H9 (cell line): ENCODE results near the gene ERRFI1. TPM values are rescaled to one million over a fixed set of nuclear protein-coding genes. Genes with fewer than 3 reads are reported as not detected.
A peak's percentile ranks its signal among the peaks of the same experiment; 100 is the strongest.

Source experiments
- DNase-seq: peaks from one replicate; pipeline ENCODE4 v3.0.0-alpha.2; 2017
- H2AFZ ChIP-seq: one replicate; pipeline ENCODE4 v1.6.1; 2013; ENCODE audit warnings: mild to moderate bottlenecking, low read length, control low read depth, moderate library complexity
- H2AK5ac ChIP-seq: 2 replicates; pipeline ENCODE4 v1.6.1; 2013; ENCODE audit warnings: low read length, control low read depth, mixed read lengths; ENCODE audit not compliant: insufficient read length
- H2BK120ac ChIP-seq: one replicate; pipeline ENCODE4 v1.6.1; 2013; ENCODE audit warnings: low read depth, mild to moderate bottlenecking, low read length, control low read depth, inconsistent platforms; ENCODE audit not compliant: poor library complexity, severe bottlenecking
- H2BK12ac ChIP-seq: 2 replicates; pipeline ENCODE4 v1.6.1; 2013; ENCODE audit warnings: low read length, control low read depth, mixed read lengths, low read depth; ENCODE audit not compliant: insufficient read length
- H2BK15ac ChIP-seq: 2 replicates; pipeline ENCODE4 v1.6.1; 2013; ENCODE audit warnings: low read depth, low read length, control low read depth
- H2BK20ac ChIP-seq: one replicate; pipeline ENCODE4 v1.6.1; 2013; ENCODE audit warnings: low read depth, mild to moderate bottlenecking, low read length, control low read depth, inconsistent platforms; ENCODE audit not compliant: poor library complexity, severe bottlenecking
- H2BK5ac ChIP-seq: 2 replicates; pipeline ENCODE4 v1.6.1; 2013; ENCODE audit warnings: low read length, control low read depth, mixed read lengths; ENCODE audit not compliant: insufficient read length
- H3K14ac ChIP-seq: 2 replicates; pipeline ENCODE4 v1.6.1; 2013; ENCODE audit warnings: low read length, control low read depth; ENCODE audit not compliant: insufficient read depth
- H3K18ac ChIP-seq: 2 replicates; pipeline ENCODE4 v1.6.1; 2013; ENCODE audit warnings: low read depth, mild to moderate bottlenecking, mixed read lengths, low read length, control low read depth; ENCODE audit not compliant: insufficient read length
- H3K23ac ChIP-seq: 2 replicates; pipeline ENCODE4 v1.6.1; 2013; ENCODE audit warnings: low read length, control low read depth, mixed read lengths, low read depth; ENCODE audit not compliant: insufficient read length
- H3K23me2 ChIP-seq: 2 replicates; pipeline ENCODE4 v1.6.1; 2013; ENCODE audit warnings: low read depth, mild to moderate bottlenecking, mixed read lengths, low read length, control low read depth; ENCODE audit not compliant: insufficient read length, poor library complexity, severe bottlenecking
- H3K27ac ChIP-seq: 2 replicates; pipeline ENCODE4 v1.5.1; 2013; ENCODE audit warnings: low read length, control low read depth, mixed read lengths, low read depth; ENCODE audit not compliant: insufficient read length
- H3K27me3 ChIP-seq: 2 replicates; pipeline ENCODE4 v1.6.1; 2013; ENCODE audit warnings: low read length, control low read depth, inconsistent platforms; ENCODE audit not compliant: insufficient read depth
- H3K4ac ChIP-seq: 2 replicates; pipeline ENCODE4 v1.6.1; 2013; ENCODE audit warnings: low read depth, mild to moderate bottlenecking, control low read depth, inconsistent platforms, low read length, moderate library complexity
- H3K4me1 ChIP-seq: 2 replicates; pipeline ENCODE4 v1.6.1; 2013; ENCODE audit warnings: low read length, control low read depth, inconsistent platforms; ENCODE audit not compliant: insufficient read depth
- H3K4me2 ChIP-seq: 2 replicates; pipeline ENCODE4 v1.6.1; 2013; ENCODE audit warnings: low read length, control low read depth, mixed read lengths; ENCODE audit not compliant: insufficient read length, insufficient read depth
- H3K56ac ChIP-seq: 2 replicates; pipeline ENCODE4 v1.6.1; 2013; ENCODE audit warnings: low read depth, mild to moderate bottlenecking, mixed read lengths, low read length, control low read depth; ENCODE audit not compliant: insufficient read length
- H3K79me1 ChIP-seq: 2 replicates; pipeline ENCODE4 v1.6.1; 2013; ENCODE audit warnings: low read depth, mild to moderate bottlenecking, moderate library complexity, low read length, control low read depth, inconsistent platforms; ENCODE audit not compliant: insufficient read depth, poor library complexity, severe bottlenecking
- H3K79me2 ChIP-seq: 2 replicates; pipeline ENCODE4 v1.6.1; 2013; ENCODE audit warnings: low read length, control low read depth, inconsistent platforms; ENCODE audit not compliant: insufficient read depth
- H3K9ac ChIP-seq: 2 replicates; pipeline ENCODE4 v1.6.1; 2013; ENCODE audit warnings: low read length, control low read depth, mixed read lengths; ENCODE audit not compliant: insufficient read length; ENCODE audit errors: extremely low read depth
- H3K9me3 ChIP-seq: one replicate; pipeline ENCODE4 v1.6.1; 2013; ENCODE audit warnings: low read depth, low read length, inconsistent platforms; ENCODE audit not compliant: control insufficient read depth
- H3T11ph ChIP-seq: one replicate; pipeline ENCODE4 v1.6.1; 2013; ENCODE audit warnings: mild to moderate bottlenecking, low read length, control low read depth, inconsistent platforms
- H4K20me1 ChIP-seq: one replicate; pipeline ENCODE4 v1.6.1; 2013; ENCODE audit not compliant: control insufficient read depth, insufficient read length, insufficient read depth
- H4K5ac ChIP-seq: 2 replicates; pipeline ENCODE4 v1.6.1; 2013; ENCODE audit warnings: low read depth, mild to moderate bottlenecking, mixed read lengths, low read length, control low read depth; ENCODE audit not compliant: insufficient read length
- H4K8ac ChIP-seq: replicated peaks from 2 replicates; pipeline ENCODE4 v1.6.1; 2013; ENCODE audit warnings: low read length, control low read depth, mixed read lengths, low read depth; ENCODE audit not compliant: insufficient read length
- H4K91ac ChIP-seq: 2 replicates; pipeline ENCODE4 v1.6.1; 2013; ENCODE audit warnings: low read depth, mild to moderate bottlenecking, moderate library complexity, mixed read lengths, low read length, control low read depth; ENCODE audit not compliant: insufficient read length
- H3K27ac Mint-ChIP-seq, 3 experiments: 2 replicates in 2 of 3; 3 replicates in 1 of 3; pipeline ENCODE4 v1.8.0; 2020 to 2021; ENCODE audit warnings: mixed read lengths in 3 of 3, mild to moderate bottlenecking in 1 of 3, moderate library complexity in 1 of 3
- H3K27me3 Mint-ChIP-seq: 2 replicates; pipeline ENCODE4 v1.8.0; 2021; ENCODE audit warnings: low read depth, mild to moderate bottlenecking, moderate library complexity, mixed read lengths
- H3K36me3 Mint-ChIP-seq, 3 experiments: 2 replicates in 2 of 3; 3 replicates in 1 of 3; pipeline ENCODE4 v1.8.0; 2020 to 2021; ENCODE audit warnings: low read depth in 3 of 3, mixed read lengths in 3 of 3; ENCODE audit not compliant: insufficient read depth in 1 of 3
- H3K4me1 Mint-ChIP-seq, 2 experiments: 2 replicates each; pipeline ENCODE4 v1.8.0; 2020; ENCODE audit warnings: mixed read lengths in 2 of 2
- H3K4me3 Mint-ChIP-seq, 2 experiments: 2 replicates in 1 of 2; 3 replicates in 1 of 2; pipeline ENCODE4 v1.8.0; 2020 to 2021; ENCODE audit warnings: mild to moderate bottlenecking in 2 of 2, mixed read lengths in 2 of 2, moderate library complexity in 1 of 2
- H3K9me3 Mint-ChIP-seq, 2 experiments: 2 replicates in 1 of 2; 3 replicates in 1 of 2; pipeline ENCODE4 v1.8.0; 2020; ENCODE audit warnings: mild to moderate bottlenecking in 2 of 2, mixed read lengths in 2 of 2, moderate library complexity in 1 of 2
- CTCF ChIP-seq: fragments of 200-600 bp; sonication (generic); conservative IDR thresholded peaks from 3 replicates; pipeline ENCODE4 v1.8.0; 2021; ENCODE audit warnings: antibody characterized with exemption, mild to moderate bottlenecking
- WGBS: extraction: QIAGEN DNeasy Blood & Tissue Kit; methylation state at CpG from one replicate; pipeline ENCODE4 v1.1.7; 2013; ENCODE audit warnings: missing lambda C conversion rate, low lambda C conversion rate, mixed read lengths; ENCODE audit not compliant: insufficient read length; ENCODE audit errors: extremely low coverage; 5-methylcytosine and 5-hydroxymethylcytosine counted together
- total RNA-seq: library from RNA; stranded (reverse); gene quantifications from 2 replicates; pipeline ENCODE4 v1.2.1, GENCODE V29; 2021

Gene ERRFI1
- total RNA-seq, 1 experiment from 2014 or later = 20.8 TPM

- Histone ChIP-seq H4K5ac (no peak overlapping the region), H2BK120ac (no peak overlapping the region), H3K4me2 (peak overlapping the region; percentile 84), H3K23me2 (peaks cover 12% of the 10 kb centered on the region), H3K4ac (no peak overlapping the region), H3K79me2 (peaks cover 40% of the 10 kb centered on the region; the same call in 1 of the 2 replicates), H2BK20ac (no peak overlapping the region), H3K27me3 (no peaks in the 10 kb centered on the region; the same call in 1 of the 2 replicates), H3T11ph (no peak overlapping the region), H4K8ac (no peak overlapping the region), H2BK15ac (no peak overlapping the region), H3K23ac (no peak overlapping the region), H2BK12ac (no peak overlapping the region), H3K9ac (peak overlapping the region; percentile 81), H4K91ac (no peak overlapping the region), H3K18ac (peak overlapping the region; percentile 21), H3K14ac (peak overlapping the region; percentile 61), H3K4me1 (peaks cover 5% of the 10 kb centered on the region; the same call in 1 of the 2 replicates), H3K27ac (no peak overlapping the region), H2AFZ (no peak overlapping the region), H2BK5ac (no peak overlapping the region), H2AK5ac (no peak overlapping the region), H3K56ac (no peak overlapping the region), H4K20me1 (no peaks in the 10 kb centered on the region), H3K9me3 (no peaks in the 10 kb centered on the region), H3K79me1 (no peaks in the 10 kb centered on the region)
- no peaks in the 10 kb centered on the region; a peak in 1 of 5 replicates for H3K9me3 Mint-ChIP-seq
- peaks cover 13% of the 10 kb centered on the region for H3K27me3 Mint-ChIP-seq
- WGBS = no CpG with 5 or more reads among the region's 69 CpGs
- no peak for TF ChIP-seq CTCF
- DNase-seq = no peak
- peak overlapping the region in 2 of 3 experiments; percentile 1 to 96; a peak in 3 of 7 replicates for H3K27ac Mint-ChIP-seq
- peaks cover 50 to 60% of the 10 kb centered on the region in 2 experiments for H3K4me1 Mint-ChIP-seq
- H3K4me3 Mint-ChIP-seq = peak overlapping the region; percentile 78 to 89
- peaks cover 0 to 4% (median 0%) of the 10 kb centered on the region in 3 experiments; a peak in 2 of 7 replicates for H3K36me3 Mint-ChIP-seq
Measured at GRCh38 chr1:8025671-8026144, 401 bp downstream of the ERRFI1 start.
